ENCODE measurements around the gene FCHO2.
A peak's percentile ranks its signal among the peaks of the same experiment; 100 is the strongest.

Gene FCHO2, protein sequence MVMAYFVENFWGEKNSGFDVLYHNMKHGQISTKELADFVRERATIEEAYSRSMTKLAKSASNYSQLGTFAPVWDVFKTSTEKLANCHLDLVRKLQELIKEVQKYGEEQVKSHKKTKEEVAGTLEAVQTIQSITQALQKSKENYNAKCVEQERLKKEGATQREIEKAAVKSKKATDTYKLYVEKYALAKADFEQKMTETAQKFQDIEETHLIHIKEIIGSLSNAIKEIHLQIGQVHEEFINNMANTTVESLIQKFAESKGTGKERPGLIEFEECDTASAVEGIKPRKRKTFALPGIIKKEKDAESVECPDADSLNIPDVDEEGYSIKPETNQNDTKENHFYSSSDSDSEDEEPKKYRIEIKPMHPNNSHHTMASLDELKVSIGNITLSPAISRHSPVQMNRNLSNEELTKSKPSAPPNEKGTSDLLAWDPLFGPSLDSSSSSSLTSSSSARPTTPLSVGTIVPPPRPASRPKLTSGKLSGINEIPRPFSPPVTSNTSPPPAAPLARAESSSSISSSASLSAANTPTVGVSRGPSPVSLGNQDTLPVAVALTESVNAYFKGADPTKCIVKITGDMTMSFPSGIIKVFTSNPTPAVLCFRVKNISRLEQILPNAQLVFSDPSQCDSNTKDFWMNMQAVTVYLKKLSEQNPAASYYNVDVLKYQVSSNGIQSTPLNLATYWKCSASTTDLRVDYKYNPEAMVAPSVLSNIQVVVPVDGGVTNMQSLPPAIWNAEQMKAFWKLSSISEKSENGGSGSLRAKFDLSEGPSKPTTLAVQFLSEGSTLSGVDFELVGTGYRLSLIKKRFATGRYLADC

DNA sequence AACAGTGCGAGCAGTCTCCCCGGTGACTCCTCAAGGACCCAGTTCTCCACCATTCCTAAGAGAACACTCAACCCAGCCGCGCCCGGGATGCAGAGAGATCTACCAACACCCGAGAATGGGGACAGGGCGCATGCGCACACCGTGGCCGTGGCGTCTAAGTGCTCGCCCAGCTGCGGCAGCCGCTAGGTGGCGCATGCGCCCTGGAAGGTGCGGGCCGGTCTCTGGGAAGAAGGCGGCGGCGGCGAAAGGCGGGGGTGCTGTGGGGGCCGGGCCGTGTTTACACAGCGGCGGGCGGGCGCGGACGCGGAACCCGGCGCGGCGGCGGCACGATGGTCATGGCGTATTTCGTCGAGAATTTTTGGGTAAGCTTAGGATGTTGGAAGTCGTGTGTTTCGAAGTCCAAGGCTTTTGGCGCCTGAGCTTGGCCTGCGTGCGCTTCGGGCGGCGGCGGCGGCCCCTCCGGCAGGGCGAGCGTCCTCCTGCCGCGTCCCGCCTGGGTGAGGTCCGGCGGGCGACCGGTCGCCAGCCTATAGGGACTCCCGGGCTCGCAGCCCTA lies at the start of gene FCHO2:
FCHO2 (plus strand) TSS at position 274 of the 556 bp plus-strand sequence; CDS start at position 330, 56 bp downstream.
- peak within 1 kb of the TSS; percentile 75 for H3K4me3 ChIP-seq (ENCODE audit: low read length)
- peak; percentile 75 for DNase-seq (ENCODE audit: low read depth)
- TF ChIP-seq, protein P1, sequence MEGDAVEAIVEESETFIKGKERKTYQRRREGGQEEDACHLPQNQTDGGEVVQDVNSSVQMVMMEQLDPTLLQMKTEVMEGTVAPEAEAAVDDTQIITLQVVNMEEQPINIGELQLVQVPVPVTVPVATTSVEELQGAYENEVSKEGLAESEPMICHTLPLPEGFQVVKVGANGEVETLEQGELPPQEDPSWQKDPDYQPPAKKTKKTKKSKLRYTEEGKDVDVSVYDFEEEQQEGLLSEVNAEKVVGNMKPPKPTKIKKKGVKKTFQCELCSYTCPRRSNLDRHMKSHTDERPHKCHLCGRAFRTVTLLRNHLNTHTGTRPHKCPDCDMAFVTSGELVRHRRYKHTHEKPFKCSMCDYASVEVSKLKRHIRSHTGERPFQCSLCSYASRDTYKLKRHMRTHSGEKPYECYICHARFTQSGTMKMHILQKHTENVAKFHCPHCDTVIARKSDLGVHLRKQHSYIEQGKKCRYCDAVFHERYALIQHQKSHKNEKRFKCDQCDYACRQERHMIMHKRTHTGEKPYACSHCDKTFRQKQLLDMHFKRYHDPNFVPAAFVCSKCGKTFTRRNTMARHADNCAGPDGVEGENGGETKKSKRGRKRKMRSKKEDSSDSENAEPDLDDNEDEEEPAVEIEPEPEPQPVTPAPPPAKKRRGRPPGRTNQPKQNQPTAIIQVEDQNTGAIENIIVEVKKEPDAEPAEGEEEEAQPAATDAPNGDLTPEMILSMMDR (conservative IDR thresholded peaks at IDR 0.05; ENCODE audit: low read depth, low read length), result peak; percentile 70

GRCh38 chr5:72906806-72907205 lies 49.0 kb upstream of the FCHO2 start:
- no peak for DNase-seq (ENCODE audit: low read depth)
- H3K4me3 ChIP-seq (ENCODE audit: low read length), result no peak overlapping the region
- TF ChIP-seq, protein P1 (conservative IDR thresholded peaks at IDR 0.05; ENCODE audit: low read depth, low read length), result no peak

- DNase-seq (ENCODE audit: low read depth), result no peak
- no peak overlapping the region for H3K4me3 ChIP-seq (ENCODE audit: low read length)
- TF ChIP-seq, protein P1 (conservative IDR thresholded peaks at IDR 0.05; ENCODE audit: low read depth, low read length), result no peak
These were observed 47.2 kb upstream of the FCHO2 start for GRCh38 chr5:72908664-72909063.

DNA sequence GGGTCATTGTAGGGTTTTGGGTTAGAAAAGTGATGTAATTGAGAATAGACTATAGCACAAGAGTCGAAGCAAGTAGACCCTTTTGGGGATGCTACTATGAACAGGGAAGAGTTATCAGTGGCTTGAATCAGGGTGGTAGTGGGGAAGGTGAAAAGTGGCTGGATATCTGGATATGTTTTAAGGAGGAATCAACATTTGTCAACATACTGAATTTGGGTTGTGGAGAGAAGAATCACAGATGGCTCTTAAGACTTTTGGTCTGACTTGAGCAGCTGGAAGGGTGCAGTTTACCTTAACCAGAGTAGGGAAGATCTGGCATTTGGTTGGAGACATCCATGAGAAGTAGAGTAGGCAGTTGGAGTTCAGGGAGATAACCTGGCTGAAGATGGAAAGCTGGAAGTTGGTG lies 38.5 kb upstream of the FCHO2 start:
- H3K4me3 ChIP-seq (ENCODE audit: low read length), result no peak overlapping the region
- no peak for DNase-seq (ENCODE audit: low read depth)
- TF ChIP-seq, protein P1 (conservative IDR thresholded peaks at IDR 0.05; ENCODE audit: low read depth, low read length), result no peak

GRCh38 chr5:72920690-72921502 lies 34.9 kb upstream of the FCHO2 start:
- peak; percentile 15 for DNase-seq (ENCODE audit: low read depth)
- TF ChIP-seq, protein P1 (conservative IDR thresholded peaks at IDR 0.05; ENCODE audit: low read depth, low read length), result peak; percentile 31
- H3K4me3 ChIP-seq (ENCODE audit: low read length), result no peak overlapping the region

- DNase-seq (ENCODE audit: low read depth), result no peak
- TF ChIP-seq, protein P1 (conservative IDR thresholded peaks at IDR 0.05; ENCODE audit: low read depth, low read length), result no peak
- no peak overlapping the region for H3K4me3 ChIP-seq (ENCODE audit: low read length)
These were observed 34.0 kb upstream of the FCHO2 start for GRCh38 chr5:72921886-72922285.

All from retinal pigment epithelial cell (primary cell).